Suppressor macrophage (primary cell): ENCODE results near the gene SAT2.
A peak's percentile ranks its signal among the peaks of the same experiment; 100 is the strongest.

ENCODE experiments used
- DNase-seq, 4 experiments: peaks; one replicate each; pipeline ENCODE4 v3.0.0-alpha.2; 2020 to 2022

SAT2 gene

DNA sequence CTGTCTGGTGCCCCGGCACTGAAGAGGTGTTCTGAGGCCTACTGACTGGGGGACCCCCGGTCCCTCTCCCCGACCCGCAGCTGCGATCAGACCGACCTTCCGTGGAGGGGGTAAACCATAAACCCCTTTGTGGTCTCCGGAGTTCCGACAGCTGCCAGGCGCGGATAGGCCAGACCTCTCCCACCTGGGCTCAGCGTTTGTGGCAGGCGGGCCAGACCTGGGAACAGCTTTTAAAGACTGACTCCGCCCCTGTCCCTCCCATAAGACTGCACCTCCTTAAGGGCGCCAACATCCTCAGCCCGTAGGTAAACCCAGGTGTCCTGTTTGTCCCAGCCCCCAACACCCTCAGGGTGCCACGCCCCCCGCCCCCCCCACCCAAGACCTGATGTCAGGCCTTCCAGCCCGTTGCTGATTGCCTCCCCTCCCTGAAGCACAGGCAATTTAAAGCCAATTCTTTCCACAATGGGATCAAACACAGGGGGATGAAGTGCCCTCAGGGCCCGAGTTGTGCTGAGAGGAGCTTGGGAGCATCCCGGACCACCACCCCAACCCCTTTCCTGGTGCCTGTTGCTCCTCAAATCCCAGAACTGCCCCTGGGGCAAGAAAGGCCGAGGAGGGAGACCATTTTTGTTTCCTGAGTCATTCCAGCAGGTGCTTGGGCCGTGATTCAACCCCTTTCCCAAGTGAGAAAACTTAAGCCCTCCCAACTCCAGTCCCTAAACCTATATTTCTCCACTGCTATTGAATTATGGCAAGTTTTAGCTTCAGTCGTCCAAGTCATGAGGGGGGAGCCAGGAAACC is 37.5 kb downstream of the SAT2 start, which contains the start of gene SOX15:
Gene SOX15 (minus strand): TSS at position 204 of the 801 bp plus-strand sequence. CDS start 418 bp downstream, outside the sequence.
- DNase-seq, result no peak

DNA sequence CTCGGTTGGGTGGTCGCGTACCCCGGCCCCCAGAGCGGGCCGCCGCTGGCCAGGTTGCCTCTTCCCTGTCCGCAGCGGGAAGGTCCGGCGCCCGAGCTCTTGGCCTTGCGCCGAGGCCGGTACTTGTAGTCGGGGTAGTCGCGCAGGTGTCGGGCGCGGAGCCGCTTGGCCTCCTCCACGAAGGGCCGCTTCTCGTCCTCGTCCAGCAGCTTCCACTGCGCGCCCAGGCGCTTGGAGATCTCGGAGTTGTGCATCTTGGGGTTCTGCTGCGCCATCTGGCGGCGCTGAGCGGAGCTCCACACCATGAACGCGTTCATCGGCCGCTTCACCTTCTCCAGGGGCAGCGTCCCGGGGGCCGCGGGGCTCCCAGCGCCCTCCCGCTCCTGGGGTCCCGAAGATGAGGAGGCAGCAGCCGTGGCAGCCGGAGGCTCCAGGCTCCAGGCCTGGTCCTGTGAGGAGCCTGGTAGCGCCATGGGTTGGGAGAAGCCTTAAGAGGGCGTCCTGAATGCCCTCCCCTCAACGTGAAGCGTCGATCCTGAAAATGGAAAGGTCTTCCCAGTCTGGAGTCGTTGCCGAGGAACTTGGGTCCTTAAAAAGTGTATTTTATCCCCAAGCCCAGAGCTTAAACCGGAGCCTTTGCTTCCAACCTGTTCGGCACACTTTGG is 38.3 kb downstream of the SAT2 start:
- peak; percentile 88 to 93 (median 90) for DNase-seq

DNA sequence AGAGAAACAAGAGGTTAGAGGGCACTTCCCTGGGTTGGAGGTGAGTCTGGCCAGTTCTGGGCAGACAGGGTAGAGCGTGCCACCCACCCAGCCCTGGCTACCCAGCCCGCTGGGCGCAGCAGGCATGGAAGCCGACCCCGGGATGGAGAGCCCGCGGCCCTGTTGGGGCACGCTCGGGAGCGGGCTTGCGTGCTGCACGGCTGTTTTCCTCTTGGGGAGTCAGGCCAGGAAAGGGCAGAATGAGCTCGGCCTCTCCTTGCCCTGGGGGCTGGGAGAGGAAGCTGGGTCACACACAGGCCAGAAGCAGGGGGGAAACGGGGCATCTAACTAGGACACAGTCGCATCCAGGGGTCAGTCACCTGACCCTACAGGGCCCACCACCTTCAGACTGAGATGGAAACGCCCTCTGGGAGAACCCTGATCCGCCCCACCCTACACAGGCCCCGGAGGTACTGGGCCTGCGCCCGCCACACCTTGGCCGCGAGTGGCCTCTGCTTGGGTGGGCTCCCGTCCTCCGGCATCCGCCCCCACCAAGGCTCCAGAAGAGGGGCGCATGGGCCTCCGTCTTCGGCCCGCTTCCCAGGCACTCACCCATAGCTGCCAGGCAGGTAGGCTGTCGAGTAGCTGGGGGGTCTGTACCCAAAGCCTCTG is 38.9 kb downstream of the SAT2 start:
- DNase-seq, result no peak

DNA sequence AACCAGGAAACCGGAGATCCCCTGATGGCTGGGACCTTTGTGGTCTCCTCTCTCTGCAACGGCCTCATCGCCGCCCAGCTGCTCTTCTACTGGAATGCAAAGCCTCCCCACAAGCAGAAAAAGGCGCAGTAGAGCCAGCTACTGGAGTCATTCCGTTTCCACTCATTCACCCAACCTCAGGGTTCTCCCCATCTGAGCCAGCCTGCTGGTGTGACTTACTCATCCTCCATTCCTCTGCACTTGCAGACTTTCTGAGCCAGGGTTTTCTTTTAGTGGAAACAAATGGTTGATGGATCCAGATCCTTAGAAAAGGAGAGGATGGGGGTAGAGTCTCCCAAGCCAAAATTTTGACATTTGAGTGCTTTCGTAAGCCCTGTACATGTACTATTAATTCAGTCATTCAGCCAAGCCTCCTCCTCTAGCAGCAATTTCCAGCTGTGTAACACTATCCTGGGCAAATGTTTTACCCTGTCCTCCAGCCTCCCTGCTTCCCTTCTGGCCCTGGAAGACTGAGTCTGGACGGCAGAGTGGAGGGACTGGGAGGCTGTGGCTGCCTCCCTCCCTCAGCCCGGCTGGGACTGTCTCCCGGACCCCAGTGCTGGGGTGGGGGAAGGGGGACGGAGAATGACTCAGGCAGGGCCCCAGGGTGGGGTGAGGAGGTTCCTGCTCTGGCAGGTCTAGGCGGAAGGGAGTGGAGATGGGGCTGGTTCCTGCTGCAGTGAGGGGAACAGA is 40.0 kb downstream of the SAT2 start:
- DNase-seq, result peak in 1 of 4 experiments; percentile 29

DNA sequence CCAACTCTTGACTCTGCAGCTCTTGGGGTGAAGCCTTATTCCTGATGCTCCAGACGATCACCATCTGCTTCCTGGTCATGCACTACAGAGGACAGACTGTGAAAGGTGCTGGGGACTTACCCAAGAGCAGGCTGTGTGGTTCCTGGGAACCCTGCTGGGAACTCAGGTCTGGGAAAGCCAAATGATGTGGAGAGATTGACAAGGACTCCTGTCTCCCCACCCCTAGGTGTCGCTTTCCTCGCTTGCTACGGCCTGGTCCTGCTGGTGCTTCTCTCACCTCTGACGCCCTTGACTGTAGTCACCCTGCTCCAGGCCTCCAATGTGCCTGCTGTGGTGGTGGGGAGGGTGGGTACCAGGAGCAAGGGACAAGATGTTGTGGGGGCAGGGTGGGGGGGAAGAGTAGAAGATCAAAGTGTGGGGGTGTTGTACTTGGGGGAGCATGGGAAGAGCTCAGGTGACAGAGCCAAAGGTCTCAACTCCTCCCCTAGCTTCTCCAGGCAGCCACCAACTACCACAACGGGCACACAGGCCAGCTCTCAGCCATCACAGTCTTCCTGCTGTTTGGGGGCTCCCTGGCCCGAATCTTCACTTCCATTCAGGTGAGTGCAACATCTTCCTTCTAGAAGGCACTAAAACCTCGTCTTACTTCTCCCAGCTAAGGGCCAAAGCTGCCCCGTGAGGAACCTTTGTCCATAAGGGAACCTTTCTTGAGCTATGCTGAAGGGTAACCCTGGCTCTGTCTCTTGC is 40.8 kb downstream of the SAT2 start:
- peak in 1 of 4 experiments; percentile 21 for DNase-seq

DNA sequence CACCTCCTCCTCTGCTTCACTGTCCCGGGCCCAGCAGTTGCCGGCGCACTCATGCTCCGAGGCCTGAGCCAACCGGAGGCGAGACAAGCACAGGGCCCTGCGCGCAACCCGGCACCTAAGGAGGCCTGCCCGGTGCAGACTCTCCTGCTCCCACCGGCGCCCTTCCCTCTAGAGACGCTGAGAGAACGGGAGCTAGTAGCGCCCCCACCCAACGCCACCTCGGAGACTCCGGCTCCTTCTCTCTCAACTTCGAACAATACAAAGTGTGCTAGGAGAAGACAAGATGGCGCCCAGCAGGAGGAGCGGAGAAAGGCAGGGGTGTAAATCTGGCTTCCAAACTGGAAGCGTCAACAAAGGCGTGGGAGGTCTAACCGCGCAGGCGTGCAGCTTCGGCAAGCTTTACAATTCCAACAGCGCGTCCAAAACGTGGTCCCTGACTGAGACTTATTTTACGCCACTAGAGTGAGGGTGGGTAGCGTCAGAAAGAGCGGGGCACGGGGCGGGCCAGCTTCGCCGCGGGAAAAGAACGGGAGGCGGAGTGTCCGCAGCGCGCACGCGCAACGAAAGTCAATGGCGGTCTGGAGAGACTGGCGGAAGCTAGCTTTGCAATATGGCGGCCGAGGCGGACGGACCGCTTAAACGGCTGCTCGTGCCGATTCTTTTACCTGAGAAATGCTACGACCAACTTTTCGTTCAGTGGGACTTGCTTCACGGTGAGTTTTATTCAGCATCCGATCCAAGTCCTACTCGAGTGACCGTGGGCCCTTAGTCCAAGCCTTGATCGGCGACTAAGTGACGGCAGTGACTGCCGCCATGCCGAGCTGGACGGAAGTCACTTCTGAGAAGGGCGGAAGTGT is 44.1 kb downstream of the SAT2 start, which contains the start of gene MPDU1:
Gene MPDU1 (plus strand): TSS at position 600 of the 857 bp plus-strand sequence. CDS start 11 bp downstream, at position 611.
- peak; percentile 98 to 99 (median 98) for DNase-seq

DNA sequence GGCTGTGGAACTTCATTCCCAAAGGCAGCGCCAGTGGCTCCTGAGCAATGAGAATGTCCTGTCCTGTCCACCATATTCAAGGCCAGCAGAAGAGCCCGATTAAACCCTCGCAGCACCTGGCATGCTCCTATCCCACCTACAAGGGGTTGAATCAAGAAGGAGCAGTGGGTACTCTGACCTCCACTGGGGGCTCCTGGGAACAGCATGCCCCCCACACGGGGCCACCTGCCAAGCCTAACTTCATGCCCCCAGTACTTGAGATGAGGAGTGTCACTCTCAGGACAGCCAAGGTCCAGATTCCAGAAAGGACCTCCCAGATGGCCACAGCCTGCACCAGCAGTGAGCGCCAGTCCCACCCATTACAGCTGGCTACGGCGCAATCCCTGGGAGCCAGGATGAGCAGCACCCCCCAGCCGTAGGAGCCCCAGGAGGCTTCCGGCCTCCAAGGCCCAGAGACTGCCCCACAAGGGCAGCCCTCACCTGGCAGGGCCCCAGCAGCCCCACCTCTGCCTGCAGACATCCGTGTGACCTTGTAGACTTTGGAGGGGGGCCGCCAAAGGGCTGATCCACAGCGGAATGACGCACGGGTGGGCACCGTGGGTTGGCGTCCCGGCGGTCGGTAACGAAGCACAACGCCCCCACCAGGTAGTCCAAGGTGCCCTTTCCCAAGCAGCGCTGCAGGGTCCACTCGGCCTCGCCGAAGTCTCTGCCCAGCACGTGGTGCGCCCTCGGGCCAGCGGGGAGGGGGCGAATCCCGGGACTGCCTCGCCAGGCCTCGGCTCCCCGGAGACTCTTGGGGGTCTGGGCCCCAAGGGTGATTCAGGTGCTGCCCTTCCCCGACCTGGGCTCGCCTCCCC is 45.0 kb downstream of the SAT2 start:
- peak in 2 of 4 experiments; percentile 27 to 30 for DNase-seq

DNA sequence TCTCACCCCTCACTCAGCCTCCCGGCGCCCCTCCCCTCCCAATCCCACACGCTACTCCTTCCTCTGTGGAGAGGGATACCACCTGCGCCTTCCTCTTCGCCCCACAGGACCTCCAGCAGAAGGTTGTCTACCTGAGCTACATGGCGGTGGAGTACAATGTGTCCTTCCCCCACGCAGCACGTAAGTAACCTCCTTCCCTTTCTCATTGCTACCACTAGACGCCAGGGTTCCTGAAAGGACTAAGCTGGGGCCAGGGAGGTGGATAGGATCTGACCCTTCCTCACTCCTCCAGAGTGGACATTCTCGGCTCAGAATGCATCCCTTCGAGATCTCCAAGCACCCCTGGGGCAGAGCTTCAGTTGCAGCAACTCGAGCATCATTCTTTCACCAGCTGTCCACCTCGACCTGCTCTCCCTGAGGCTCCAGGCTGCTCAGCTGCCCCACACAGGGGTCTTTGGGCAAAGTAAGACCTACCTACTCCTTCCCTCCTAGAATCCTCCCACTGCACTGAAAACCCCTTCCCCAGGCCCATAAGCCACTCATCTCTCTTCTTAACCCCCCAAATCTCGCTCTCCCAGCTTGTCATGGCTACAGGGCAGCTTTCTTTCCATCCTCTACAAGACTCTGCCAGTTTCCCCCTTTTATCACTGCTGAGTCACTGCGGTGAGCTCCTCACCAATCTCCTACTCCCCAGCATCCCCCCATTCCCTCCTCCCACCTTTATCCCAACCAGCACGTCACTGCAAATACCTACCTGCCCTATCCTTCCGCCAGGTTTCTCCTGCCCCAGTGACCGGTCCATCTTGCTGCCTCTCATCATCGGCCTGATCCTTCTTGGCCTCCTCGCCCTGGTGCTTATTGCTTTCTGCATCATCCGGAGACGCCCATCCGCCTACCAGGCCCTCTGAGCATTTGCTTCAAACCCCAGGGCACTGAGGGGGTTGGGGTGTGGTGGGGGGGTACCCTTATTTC is 46.7 kb downstream of the SAT2 start:
- DNase-seq, result peak; percentile 46 to 62 (median 56)

DNA sequence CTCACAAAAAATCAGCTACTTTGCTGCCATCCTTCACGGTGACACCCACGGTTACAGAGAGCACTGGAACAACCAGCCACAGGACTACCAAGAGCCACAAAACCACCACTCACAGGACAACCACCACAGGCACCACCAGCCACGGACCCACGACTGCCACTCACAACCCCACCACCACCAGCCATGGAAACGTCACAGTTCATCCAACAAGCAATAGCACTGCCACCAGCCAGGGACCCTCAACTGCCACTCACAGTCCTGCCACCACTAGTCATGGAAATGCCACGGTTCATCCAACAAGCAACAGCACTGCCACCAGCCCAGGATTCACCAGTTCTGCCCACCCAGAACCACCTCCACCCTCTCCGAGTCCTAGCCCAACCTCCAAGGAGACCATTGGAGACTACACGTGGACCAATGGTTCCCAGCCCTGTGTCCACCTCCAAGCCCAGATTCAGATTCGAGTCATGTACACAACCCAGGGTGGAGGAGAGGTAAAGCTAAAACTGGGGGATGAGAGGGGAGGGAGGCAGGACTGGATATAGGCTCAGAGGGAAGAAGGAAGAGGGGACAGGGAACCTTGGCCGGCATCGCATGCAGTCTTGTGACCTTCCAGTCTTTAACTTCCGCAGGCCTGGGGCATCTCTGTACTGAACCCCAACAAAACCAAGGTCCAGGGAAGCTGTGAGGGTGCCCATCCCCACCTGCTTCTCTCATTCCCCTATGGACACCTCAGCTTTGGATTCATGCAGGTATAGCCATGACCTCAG is 47.6 kb downstream of the SAT2 start:
- DNase-seq, result peak; percentile 68 to 80 (median 74)

DNA sequence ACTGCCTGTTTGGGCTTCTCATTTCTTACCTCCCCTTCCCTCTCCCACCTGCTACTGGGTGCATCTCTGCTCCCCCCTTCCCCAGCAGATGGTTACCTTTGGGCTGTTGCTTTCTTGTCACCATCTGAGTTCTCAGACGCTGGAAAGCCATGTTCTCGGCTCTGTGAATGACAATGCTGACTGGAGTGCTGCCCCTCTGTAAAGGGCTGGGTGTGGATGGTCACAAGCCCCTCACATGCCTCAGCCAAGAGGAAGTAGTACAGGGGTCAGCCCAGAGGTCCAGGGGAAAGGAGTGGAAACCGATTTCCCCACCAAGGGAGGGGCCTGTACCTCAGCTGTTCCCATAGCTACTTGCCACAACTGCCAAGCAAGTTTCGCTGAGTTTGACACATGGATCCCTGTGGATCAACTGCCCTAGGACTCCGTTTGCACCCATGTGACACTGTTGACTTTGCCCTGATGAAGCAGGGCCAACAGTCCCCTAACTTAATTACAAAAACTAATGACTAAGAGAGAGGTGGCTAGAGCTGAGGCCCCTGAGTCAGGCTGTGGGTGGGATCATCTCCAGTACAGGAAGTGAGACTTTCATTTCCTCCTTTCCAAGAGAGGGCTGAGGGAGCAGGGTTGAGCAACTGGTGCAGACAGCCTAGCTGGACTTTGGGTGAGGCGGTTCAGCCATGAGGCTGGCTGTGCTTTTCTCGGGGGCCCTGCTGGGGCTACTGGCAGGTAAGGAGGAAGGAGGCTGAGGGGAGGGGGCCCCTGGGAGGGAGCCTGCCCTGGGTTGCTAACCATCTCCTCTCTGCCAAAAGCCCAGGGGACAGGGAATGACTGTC is 48.4 kb downstream of the SAT2 start, which contains the start of gene CD68:
Gene CD68 (plus strand): TSS at position 638 of the 833 bp plus-strand sequence. CDS start 40 bp downstream, at position 678.
- peak; percentile 96 to 99 (median 97) for DNase-seq

DNA sequence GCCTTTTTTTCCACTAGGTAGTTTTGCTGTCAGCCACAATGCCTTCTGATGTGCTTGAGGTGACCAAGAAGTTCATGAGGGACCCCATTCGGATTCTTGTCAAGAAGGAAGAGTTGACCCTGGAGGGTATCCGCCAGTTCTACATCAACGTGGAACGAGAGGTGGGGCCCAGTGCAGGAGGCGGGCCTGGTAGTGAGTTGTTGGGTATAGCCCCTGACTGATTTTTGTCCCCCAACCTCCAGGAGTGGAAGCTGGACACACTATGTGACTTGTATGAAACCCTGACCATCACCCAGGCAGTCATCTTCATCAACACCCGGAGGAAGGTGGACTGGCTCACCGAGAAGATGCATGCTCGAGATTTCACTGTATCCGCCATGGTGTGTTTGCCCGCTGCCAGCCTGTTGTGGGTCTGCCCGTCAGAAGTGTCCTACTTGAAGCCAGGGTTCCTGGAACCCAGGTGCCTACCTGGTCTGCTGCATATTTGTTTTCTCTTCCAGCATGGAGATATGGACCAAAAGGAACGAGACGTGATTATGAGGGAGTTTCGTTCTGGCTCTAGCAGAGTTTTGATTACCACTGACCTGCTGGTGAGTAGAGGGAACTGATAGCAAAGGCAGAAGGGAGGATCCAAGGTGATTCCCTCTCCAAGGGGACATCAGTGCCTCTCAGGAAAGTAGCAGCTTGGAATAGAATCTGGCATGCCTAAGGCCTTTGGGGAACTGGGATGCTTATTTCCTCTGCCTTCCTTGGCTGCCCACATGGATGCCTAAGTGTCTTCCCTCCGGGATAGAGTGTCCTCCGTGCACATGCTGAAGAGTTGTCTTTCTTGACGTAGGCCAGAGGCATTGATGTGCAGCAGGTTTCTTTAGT is 50.1 kb downstream of the SAT2 start:
- peak in 2 of 4 experiments; percentile 15 to 29 for DNase-seq

DNA sequence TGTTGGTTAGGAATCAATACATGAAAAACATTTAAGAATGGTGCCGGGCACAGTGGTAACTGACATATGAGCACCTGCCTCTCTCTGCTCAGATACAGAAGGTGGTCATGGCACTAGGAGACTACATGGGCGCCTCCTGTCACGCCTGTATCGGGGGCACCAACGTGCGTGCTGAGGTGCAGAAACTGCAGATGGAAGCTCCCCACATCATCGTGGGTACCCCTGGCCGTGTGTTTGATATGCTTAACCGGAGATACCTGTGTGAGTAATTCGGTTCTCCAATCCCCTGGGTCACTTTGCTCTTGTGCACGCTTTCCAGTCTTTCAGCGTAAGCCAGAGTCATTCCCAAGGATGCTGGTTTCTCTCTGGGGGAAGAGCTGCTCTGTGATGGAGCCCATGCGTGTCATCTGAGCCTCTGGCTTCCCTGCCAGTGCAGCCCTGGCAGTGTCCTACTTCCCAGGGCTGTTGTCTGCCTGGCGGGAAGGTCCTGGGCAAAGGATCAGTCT is 51.1 kb downstream of the SAT2 start:
- peak in 2 of 4 experiments; percentile 27 for DNase-seq
